ENCODE data around the gene USP17L11.
"Not testable (repeated sequence)": the region's sequence is repeated elsewhere in the genome, so short reads cannot be mapped to it uniquely, and the experiment has no call there.

DNA sequence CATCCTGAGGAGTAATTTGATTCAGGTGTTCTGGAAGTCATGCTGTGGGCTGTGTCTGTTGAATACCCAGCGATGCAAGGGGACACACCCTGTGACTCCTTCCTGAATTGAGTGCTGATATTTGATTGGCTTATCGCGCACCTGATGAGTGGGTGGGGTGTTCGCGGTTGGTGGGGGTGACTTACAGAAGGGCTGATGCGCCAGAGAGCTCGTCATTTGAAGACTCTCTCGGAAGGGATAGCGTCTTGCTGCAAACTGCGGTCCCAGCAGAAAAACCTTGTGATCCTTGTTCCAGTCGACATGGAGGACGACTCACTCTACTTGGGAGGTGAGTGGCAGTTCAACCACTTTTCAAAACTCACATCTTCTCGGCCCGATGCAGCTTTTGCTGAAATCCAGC is at the start of gene USP17L11:
- TF ChIP-seq, protein P1, sequence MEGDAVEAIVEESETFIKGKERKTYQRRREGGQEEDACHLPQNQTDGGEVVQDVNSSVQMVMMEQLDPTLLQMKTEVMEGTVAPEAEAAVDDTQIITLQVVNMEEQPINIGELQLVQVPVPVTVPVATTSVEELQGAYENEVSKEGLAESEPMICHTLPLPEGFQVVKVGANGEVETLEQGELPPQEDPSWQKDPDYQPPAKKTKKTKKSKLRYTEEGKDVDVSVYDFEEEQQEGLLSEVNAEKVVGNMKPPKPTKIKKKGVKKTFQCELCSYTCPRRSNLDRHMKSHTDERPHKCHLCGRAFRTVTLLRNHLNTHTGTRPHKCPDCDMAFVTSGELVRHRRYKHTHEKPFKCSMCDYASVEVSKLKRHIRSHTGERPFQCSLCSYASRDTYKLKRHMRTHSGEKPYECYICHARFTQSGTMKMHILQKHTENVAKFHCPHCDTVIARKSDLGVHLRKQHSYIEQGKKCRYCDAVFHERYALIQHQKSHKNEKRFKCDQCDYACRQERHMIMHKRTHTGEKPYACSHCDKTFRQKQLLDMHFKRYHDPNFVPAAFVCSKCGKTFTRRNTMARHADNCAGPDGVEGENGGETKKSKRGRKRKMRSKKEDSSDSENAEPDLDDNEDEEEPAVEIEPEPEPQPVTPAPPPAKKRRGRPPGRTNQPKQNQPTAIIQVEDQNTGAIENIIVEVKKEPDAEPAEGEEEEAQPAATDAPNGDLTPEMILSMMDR (IDR thresholded peaks at IDR 0.05): not testable (repeated sequence)
- TF ChIP-seq POLR2A (IDR thresholded peaks at IDR 0.05): not testable (repeated sequence)

Measured in esophagus squamous epithelium (tissue), 4 donors.